Measurements from ENCODE around the gene RDH12.

GRCh38 chr14:67722293-67722692 lies 20.6 kb downstream of the RDH12 start:
- TF ChIP-seq POLR2A (IDR thresholded peaks at IDR 0.05; ENCODE audit: borderline replicate concordance, extremely low read depth, insufficient read depth, insufficient read length) (no peak), ZNF274 (IDR thresholded peaks at IDR 0.05; ENCODE audit: low read depth, low read length) (no peak)
- TF ChIP-seq, protein P1, sequence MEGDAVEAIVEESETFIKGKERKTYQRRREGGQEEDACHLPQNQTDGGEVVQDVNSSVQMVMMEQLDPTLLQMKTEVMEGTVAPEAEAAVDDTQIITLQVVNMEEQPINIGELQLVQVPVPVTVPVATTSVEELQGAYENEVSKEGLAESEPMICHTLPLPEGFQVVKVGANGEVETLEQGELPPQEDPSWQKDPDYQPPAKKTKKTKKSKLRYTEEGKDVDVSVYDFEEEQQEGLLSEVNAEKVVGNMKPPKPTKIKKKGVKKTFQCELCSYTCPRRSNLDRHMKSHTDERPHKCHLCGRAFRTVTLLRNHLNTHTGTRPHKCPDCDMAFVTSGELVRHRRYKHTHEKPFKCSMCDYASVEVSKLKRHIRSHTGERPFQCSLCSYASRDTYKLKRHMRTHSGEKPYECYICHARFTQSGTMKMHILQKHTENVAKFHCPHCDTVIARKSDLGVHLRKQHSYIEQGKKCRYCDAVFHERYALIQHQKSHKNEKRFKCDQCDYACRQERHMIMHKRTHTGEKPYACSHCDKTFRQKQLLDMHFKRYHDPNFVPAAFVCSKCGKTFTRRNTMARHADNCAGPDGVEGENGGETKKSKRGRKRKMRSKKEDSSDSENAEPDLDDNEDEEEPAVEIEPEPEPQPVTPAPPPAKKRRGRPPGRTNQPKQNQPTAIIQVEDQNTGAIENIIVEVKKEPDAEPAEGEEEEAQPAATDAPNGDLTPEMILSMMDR (IDR thresholded peaks at IDR 0.05 in 2 of 3, conservative IDR thresholded peaks at IDR 0.05 in 1 of 3; ENCODE audit: borderline replicate concordance in 1 of 3, insufficient read depth in 1 of 3, low read depth in 2 of 3, low read length in 2 of 3) = no peak
